ENCODE results near the gene PAGE3.

Gene PAGE3

GRCh38 chrX:55264816-55265215 is at the start of gene PAGE3:
Gene PAGE3, minus strand, starts transcription at chrX:55264916. Its CDS starts 1,013 bp downstream, at chrX:55263903.
- DNase-seq: no peak

GRCh38 chrX:55312655-55313054 is 47.9 kb upstream of the PAGE3 start:
- no peak for DNase-seq

DNA sequence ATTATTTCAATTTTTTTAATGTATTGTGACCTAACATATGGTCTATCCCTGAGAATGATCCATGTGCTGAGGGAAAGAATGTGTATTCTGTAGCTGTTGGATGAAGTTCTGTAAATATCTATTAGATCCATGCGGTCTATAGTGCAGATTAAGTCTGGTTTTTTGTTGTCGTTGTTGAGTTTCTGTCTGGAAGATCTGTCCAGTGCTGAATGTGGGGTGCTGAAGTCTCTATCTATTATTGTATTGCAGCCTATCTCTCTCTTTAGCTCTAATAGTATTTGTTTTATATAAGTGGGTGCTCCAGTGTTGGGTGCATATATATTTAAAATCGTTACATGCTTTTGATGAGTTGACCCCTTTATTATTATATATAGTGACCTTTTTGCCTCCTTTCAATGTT is 26.2 kb upstream of the PAGE3 start:
- no peak for DNase-seq

GRCh38 chrX:55279832-55280231 is 15.1 kb upstream of the PAGE3 start:
- no peak for DNase-seq

DNA sequence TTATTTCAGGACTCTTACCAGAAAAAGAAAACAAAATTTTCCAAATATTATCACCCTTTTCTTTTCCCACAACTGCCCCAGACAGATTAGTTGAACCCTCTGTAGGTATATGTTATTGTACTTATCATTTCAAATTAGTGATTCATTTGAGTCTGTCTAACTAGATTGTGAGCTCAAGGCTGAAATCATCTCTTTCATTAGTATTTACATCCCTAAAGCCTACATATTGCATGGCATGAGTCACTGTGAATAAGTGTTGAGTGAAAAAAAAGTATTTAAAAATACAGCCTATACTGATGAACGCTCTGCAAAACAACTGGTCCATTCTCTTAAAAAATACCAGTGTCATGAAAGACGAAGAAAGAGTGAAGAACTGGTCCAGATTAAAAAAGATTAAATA is 3.9 kb downstream of the PAGE3 start:
- no peak for DNase-seq

DNA sequence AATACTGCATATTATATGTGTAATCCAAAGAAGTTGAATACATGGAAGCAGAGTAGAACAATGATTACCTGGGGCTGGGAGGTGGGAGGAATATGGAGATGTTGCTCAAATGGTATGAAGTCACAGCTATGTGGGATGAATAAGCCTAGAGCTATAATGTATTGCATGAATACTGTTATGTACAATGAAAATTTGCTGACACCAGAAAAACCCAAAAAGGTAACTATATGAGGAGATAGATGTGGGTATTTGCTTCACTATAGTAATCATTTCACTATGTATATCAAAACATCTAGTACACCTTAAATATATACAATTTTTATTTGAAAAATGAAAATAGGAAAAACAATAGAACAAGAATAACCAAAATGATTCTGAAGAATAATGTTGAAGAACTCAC is 11.2 kb downstream of the PAGE3 start:
- DNase-seq: no peak

GRCh38 chrX:55240788-55241340 is 23.9 kb downstream of the PAGE3 start:
- no peak for DNase-seq

GRCh38 chrX:55220119-55220794 is 44.5 kb downstream of the PAGE3 start, which contains the start of gene PAGE5:
Gene PAGE5, plus strand, starts transcription at chrX:55220346. Its CDS starts 1,037 bp downstream, at chrX:55221383.
- DNase-seq: no peak

DNA sequence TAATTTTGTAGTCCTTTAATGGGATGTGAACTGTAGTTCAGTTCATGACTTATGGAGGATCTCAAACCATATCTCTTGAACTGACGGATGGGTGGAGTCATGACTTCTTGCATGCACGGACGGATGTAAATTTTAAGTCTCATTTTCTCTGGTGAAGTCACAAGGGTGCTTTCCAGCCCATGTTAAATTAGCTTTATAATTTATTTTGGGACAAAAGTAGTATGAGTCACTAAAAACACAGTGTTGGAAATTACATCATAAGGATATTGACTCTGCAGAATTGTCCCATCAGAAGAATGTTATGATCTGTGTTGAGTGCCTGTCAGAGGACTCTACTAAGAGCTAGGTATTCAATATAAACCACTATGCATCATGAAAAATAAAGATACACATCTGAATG is 51.3 kb downstream of the PAGE3 start:
- no peak for DNase-seq

DNA sequence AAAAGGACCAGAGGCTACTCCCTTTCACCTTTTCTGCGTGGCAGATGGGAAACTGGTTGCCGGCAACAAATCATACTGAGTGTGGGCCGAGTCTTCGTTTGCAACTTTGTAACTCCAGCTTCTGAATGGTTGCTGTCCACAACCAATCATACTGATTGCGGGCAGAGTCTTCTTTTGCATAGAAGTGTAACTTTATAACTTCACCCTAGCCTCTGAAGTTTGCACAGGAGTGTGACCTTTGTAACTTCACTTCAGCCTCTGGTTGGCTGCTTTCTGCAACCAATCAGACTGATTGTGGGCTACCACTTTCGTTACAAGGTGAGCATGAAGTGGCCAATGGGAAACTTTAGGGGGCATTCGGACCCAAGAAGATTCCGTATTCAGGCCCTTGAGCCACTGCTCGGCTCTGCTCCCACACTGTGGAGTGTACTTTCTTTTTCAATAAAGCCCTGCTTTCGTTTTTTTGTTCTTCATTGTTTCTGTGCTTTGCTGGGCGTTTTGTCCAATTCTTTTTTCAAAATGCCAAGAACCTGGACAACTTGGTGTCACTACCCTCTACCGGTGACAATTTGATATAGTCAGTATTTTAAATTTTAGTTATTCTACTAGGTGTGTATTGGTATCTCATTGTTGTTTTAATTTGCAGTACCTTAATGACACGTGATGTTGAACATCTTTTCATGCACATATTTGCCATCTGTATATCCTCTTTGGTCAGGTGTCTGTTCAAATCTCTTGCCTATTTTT is 53.6 kb downstream of the PAGE3 start:
- DNase-seq: no peak
